Activated CD4-positive, CD25-positive, alpha-beta regulatory T cell treated with anti-CD3 and anti-CD28 coated beads, Interleukin-2, amount 50 U/mL, for 16 hours (primary cell): ENCODE data around the gene FANCC.
"Not testable (repeated sequence)": the region's sequence is repeated elsewhere in the genome, so short reads cannot be mapped to it uniquely, and the experiment has no call there.

Experiments used
- DNase-seq: peaks from one replicate; pipeline ENCODE4 v3.0.0-alpha.2; 2020; ENCODE audit warnings: low read depth, low spot score

Gene FANCC

DNA sequence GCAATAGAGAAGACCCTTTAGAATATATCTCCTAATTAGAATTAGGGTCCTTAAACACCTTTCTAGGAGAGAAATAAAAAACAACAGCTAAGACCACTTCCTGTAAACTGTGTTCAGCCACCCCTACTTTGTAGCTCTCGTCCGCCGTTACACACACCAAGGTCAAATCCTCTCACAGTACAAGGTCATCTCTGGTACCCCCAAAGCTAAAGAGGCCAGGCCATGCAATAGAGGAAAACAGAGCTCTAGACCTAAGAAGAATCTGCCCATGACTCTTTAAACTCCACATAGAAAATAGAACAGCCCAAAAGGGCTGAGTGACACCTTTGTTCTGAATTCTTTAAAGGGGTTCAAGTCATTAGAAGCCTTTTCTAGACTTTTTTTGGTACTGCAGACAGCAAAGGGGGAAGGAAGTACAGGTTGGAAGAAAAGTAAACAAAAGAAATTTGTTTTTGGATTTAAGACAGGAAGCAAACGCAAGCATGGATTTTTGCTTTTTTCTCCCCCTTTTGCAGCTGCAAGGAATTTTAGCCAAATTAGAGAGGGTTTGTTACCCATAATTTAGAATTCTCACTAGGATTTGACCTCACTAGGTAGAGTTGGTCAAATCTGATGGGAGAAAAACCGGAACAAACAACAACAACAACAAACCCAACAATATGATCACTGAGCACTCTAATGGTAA lies 13.4 kb upstream of the FANCC start:
- no peak for DNase-seq

- DNase-seq: not testable (repeated sequence)
Measured at GRCh38 chr9:95329061-95329460, 11.6 kb upstream of the FANCC start.

- DNase-seq: no peak
Measured at GRCh38 chr9:95327239-95327865, 9.8 kb upstream of the FANCC start.

- no peak for DNase-seq
Measured at GRCh38 chr9:95325221-95325620, 7.7 kb upstream of the FANCC start.

DNA sequence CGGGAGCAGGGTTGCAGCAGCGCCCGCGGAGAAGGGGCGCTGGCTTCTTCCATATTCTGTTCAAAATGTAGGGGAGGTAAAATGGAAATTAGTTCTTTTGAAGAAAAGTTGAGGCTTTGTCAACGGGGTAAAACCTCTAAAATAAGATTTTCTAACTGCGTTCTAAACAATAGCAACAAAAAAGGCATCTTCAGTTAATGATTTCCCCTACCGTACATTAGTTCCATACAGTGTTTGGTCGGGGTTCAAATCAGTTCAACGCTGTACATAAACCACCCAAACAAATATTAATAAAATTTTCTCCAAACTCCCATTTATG lies 343 bp upstream of the FANCC start:
- DNase-seq: no peak

GRCh38 chr9:95316794-95317118 lies 753 bp downstream of the FANCC start:
- DNase-seq: no peak

GRCh38 chr9:95316274-95316673 lies 1.2 kb downstream of the FANCC start:
- DNase-seq: no peak

DNA sequence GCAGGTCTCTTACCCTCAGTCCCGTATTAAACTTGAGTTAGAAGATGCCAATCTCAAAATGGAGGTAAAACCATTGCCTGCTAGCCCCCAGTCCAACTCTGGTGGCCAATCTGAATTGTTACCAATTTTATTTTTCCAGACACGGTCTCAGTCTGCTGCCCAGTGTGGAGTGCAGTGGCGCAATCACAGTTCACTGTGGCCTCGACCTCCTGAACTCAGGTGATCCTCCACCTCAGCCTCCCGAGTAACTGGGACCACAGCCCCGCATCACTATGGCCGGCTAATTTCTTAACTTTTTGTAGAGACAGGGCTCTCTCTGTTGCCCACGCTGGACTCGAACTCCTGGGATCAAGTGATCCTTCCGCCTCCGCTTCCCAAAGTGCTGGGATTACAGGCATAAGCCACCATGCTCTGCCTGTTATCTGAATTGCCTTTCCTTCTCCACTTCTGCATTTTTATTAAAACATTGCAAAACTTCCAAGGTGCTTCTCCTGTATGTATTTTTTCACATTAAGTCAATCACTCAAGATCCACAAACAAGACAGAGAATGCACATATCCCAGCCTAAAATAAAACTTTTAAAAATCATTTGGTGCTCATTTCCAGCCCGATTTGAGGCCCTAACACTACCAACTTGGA lies 2.3 kb downstream of the FANCC start:
- DNase-seq: no peak

GRCh38 chr9:95313010-95313498 lies 4.5 kb downstream of the FANCC start:
- DNase-seq: no peak

GRCh38 chr9:95311961-95312360 lies 5.5 kb downstream of the FANCC start:
- no peak for DNase-seq

DNA sequence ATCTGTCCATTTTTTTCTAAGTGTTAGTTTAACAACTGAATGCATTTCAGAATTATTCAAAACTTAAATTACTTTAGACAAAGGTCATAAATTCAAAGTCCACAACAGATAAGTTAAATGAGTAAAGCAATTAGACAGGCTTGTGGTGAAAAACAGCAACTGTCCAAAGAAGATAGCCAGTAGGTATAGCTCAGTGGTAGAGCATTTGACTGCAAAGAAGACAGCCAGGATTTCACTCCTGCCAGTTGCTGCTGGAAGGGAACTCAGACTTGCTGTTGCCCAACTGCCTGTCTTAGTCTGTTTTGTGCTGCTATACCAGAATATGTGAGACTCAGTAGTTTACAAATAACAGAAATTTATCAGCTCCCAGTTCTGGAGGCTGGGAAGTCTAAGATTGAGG lies 10.0 kb downstream of the FANCC start:
- no peak for DNase-seq

GRCh38 chr9:95306819-95307218 lies 10.7 kb downstream of the FANCC start:
- DNase-seq: no peak

DNA sequence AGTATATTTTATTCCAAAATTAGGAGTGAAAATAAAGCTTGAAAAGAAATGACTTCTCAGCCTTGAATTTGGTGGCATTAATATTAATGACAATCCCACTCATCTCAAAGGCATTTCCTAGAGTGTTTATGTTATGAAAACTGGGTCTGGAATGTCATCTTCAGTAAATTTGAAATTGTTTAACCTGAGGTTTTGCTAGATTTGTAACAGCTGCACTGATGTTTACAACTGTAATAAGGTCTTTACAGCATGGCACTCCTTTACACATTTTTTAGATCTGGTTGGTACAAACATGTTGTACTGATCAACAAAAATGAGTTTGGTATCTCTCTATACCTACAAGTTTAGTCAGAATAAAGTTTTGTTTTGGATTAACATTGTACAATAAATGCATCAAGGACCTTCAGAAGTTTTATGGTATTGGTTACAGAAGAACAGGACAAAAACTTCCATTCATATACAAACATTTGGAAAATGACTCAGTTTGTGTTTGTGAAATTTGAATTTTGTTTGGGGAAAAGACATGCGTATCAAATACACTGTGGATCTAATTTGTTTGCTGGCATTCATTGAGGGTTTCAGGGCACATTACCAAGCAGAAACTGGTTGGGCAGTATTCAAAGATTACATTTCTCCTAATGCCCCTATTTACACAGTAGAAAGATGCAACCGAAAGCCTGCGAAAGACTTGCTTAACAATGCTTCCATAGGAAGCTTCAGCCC lies 11.6 kb downstream of the FANCC start:
- DNase-seq: no peak

DNA sequence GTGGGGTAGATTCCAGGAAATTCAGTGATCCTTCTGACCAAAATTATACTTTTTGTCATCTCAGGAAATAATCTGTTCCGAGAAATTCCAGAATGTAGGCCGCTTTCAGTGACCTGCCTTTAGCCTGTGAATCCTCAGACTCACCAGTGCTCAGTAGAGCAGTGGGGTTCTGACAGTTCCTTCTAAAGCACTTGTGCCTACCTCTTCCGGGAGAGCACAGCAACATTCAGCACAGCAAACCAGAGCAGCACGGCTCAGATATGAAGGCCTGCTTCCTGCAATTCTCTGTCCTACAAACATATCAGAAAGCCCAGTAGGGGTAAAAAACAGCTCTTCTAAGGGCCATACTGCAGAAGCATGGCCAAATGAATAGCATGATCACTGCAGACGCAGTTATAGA lies 15.0 kb downstream of the FANCC start:
- DNase-seq: no peak

DNA sequence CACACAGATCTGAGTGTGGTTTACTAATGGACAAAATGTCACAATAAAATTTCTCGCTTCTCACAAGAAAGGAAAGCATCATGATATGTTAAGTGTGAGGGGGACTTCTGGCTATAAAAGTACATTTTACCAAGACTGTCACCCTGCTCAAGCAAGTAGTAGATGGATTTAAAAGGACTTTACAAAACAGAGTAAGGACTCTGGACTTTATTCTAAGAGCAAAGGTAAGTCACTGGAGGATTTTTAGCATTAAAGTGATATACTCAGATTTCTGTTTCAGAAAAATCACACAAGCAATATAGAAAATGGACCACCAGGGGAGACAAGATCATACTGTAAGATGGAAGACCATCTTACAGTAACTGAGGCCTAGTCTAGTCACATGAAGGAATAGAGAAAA lies 19.7 kb downstream of the FANCC start:
- no peak for DNase-seq

DNA sequence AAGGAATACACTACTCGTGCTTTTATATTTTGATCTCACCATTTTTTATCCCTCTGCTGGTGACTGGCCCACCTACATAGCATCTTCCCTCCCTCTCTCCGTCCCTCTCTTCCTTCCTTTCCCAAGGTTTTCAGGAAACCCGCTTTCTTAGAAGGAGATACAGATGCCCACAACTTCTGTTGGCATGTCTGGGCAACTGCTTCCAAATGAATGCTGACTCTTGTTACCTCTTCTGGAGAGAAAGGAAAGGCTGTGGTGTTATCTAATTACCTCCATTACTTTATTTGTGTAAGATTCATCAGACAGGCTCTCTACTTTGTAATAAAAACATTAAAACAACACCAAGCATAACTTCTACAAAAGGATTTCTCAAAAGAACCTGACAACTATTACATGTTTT lies 20.2 kb downstream of the FANCC start:
- DNase-seq: no peak

DNA sequence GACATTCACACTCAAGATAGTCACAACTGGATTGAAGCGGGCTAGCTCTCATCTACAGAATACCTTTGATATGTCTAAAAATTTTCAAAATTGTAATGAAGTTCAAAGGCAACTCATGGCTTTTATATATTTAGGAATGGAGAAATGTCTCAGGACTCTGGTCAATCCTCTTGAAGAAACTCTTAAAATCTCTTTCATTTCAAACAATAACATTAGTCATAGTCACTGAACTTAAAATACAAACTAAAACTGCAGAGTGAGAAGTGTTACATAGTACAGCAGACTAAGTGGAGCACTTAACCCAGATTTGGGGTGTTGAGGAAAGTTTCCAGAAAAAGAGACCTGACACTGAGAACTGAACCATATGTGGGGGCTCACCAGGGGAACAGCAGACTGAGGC lies 20.7 kb downstream of the FANCC start:
- DNase-seq: no peak

- DNase-seq: not testable (repeated sequence)
Measured at GRCh38 chr9:95293296-95293695, 24.2 kb downstream of the FANCC start.

GRCh38 chr9:95292226-95292625 lies 25.3 kb downstream of the FANCC start:
- DNase-seq: no peak

- no peak for DNase-seq
Measured at GRCh38 chr9:95286151-95286550, 31.4 kb downstream of the FANCC start.

DNA sequence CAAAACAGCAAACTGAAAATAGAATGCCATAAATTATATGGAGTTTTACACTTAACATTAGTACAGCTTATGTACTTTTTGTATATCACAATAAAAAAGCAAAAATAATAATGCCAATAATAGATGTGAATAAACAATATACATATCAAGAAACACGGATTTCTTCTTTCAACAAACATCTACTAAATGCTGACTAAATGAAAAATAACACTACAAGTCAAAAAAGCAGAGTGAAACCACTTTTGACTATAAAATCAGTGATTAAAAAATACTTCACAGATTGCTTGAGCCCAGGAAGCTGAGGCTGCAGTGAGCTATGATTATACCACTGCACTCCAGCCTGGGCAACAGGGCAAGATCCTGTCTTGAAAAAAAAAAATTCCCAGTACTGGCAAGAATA lies 32.2 kb downstream of the FANCC start:
- DNase-seq: no peak

DNA sequence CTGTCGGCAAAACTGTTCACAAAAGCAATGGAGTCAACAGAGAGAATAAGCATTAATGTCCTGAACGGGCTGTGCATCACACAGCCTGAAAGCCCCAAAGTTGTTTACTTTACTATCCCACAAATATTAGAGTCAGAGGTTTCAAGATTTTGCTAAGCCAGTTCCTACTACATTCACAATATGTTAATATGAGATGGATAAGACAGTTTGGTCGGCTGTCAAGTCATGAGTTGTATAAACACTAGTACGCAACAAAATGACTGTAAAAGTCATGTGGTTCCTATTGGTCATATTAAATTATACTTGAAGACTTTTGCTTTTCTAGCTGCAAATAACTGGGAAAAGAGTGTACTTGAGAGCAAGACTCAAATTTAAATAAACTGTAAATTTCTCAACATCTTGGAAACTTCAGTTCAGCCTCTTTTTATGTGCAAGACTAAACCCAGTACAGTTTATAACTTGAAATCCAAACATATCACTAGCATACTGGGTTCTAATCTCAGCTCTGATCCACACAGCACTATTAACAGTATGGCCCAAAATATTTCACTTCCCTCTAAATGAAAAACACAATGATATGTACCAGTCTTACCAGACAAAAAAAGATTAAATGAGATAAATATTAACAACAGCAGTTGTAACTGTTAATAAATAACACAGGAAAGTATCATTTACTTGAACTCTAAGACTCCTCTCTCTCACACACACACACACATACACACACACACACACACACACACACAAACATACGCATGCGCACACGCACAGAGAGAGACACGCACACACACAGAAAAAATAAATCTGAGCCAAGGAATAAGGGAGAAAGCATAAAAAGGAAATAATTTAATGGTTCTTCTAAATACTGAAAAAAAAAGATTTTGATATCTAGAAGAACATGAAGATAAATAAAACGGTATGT lies 33.1 kb downstream of the FANCC start:
- no peak for DNase-seq
